Measurements from ENCODE around the gene STN1.
A peak's percentile ranks its signal among the peaks of the same experiment; 100 is the strongest.

STN1 gene

DNA sequence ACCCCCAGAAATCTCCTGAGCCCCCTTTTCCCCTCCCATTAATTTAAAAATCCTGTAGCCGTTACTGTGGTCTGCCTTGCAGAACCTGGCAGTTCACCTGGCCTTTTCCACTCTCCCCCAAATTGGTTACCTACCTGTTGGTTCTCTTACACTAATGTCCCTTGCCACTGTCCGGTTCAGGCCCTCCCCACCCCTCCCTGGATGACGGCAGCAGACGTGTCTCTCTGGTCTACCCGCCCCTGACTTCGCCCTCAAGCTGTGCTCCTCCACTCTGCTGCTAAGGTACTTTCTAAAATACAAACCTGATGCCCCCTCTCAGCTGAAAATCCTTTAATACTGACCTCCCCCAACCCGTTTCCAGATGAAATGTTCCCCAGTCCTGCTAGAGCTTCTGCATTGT is 47.0 kb downstream of the STN1 start:
- H3K27ac Mint-ChIP-seq: peak overlapping the region; percentile 83
- no peak for ATAC-seq
- no peak overlapping the region for H3K4me3 Mint-ChIP-seq
- peaks cover 13% of the 10 kb centered on the region for H3K36me3 Mint-ChIP-seq
- H3K9me3 Mint-ChIP-seq: no peaks in the 10 kb centered on the region
- no peak for DNase-seq (ENCODE audit: low spot score in 2 of 2)
- no peaks in the 10 kb centered on the region for H3K4me1 Mint-ChIP-seq

DNA sequence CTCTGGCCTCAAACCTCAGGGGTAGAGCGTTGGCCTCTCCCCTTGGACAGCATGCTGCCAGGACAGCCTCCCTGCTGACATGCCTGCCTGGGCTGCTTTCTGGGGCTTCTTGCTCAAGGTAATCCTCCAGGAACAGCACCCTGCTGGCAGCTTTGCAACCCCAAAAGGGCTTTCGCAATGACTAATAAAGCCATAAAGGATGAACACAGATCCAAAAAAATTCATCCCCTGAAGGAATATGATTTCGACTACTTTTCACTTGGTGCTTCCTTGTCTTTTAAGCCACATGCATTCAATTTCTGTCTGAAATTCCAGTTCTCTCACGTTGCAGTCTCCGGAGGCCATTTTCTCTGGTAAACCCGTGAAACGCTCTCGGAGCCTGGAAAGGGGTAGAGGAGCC is 47.5 kb downstream of the STN1 start:
- peaks cover 13% of the 10 kb centered on the region for H3K36me3 Mint-ChIP-seq
- no peak overlapping the region for H3K27ac Mint-ChIP-seq
- DNase-seq (ENCODE audit: low spot score in 2 of 2) (no peak), ATAC-seq (no peak)
- H3K4me1 Mint-ChIP-seq: no peaks in the 10 kb centered on the region
- no peaks in the 10 kb centered on the region for H3K9me3 Mint-ChIP-seq
- no peak overlapping the region for H3K4me3 Mint-ChIP-seq

DNA sequence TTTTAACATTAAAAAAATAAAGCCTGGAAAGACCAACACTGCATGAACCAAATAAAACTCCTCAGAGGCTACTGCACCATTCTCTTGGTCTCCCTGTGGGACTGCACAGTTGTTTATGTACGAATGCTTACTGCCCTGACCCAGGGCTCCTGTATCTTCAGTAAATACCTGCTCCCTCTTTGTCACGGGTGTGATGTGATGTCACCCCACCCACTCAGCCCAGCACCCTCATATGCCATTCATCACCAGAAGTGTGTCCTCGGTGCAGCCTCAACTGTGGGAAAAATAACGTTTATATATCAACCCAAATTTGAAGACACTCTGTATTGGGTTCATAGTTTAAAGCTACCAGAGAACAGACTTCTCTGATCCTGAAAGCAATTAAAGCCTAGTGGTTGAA is 48.6 kb downstream of the STN1 start:
- Mint-ChIP-seq H3K27ac (no peak overlapping the region), H3K4me1 (no peaks in the 10 kb centered on the region), H3K36me3 (peaks cover 6% of the 10 kb centered on the region), H3K4me3 (no peak overlapping the region), H3K9me3 (peaks cover 8% of the 10 kb centered on the region)
- no peak for DNase-seq (ENCODE audit: low spot score in 2 of 2)
- ATAC-seq: peak; percentile 66

DNA sequence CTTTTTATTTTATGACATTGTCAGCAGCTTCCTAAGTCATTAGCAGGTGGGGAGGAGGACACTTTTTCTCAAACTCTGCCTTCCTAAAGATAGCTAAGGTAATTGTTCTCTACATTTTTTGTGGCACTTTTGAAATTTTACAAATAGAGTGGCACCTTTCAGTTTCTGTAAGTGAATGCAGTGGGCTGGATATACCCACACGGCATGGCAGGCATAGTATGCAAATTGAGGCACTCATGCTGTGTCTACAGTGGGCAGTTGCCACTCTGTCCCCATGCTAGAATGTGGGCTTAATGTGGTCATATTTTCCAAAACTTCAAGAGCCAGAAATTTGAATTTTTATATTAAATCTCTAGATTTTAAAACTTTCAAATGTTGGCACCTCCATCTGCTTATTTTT is 49.8 kb downstream of the STN1 start:
- H3K4me1 Mint-ChIP-seq: no peaks in the 10 kb centered on the region
- no peak overlapping the region for H3K27ac Mint-ChIP-seq
- H3K9me3 Mint-ChIP-seq: peaks cover 8% of the 10 kb centered on the region
- ATAC-seq (no peak), DNase-seq (ENCODE audit: low spot score in 2 of 2) (no peak)
- peaks cover 6% of the 10 kb centered on the region for H3K36me3 Mint-ChIP-seq
- H3K4me3 Mint-ChIP-seq: no peak overlapping the region

DNA sequence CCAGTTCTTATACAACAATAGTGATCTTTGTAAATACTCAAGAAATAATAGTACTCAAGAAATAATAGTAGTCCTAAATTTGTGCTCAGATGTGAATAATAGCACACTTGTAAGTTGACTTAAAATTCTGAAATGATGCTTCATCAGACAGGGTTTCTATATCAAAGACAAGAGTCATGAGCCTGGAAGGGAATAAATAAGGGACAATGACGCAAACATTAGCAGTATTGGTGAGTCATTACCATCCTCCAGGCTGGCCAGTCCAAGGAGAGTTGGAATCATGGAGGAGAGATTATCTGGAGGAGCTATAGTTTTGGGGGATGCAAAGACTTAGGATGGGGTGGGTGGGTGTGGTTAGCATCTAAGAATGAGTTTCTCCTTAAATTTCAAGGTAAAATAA is 56.5 kb downstream of the STN1 start:
- DNase-seq (ENCODE audit: low spot score in 2 of 2) (no peak), ATAC-seq (no peak)
- Mint-ChIP-seq H3K4me3 (no peak overlapping the region), H3K27ac (no peak overlapping the region), H3K4me1 (no peaks in the 10 kb centered on the region), H3K9me3 (peaks cover 8% of the 10 kb centered on the region), H3K36me3 (peaks cover 4% of the 10 kb centered on the region)

DNA sequence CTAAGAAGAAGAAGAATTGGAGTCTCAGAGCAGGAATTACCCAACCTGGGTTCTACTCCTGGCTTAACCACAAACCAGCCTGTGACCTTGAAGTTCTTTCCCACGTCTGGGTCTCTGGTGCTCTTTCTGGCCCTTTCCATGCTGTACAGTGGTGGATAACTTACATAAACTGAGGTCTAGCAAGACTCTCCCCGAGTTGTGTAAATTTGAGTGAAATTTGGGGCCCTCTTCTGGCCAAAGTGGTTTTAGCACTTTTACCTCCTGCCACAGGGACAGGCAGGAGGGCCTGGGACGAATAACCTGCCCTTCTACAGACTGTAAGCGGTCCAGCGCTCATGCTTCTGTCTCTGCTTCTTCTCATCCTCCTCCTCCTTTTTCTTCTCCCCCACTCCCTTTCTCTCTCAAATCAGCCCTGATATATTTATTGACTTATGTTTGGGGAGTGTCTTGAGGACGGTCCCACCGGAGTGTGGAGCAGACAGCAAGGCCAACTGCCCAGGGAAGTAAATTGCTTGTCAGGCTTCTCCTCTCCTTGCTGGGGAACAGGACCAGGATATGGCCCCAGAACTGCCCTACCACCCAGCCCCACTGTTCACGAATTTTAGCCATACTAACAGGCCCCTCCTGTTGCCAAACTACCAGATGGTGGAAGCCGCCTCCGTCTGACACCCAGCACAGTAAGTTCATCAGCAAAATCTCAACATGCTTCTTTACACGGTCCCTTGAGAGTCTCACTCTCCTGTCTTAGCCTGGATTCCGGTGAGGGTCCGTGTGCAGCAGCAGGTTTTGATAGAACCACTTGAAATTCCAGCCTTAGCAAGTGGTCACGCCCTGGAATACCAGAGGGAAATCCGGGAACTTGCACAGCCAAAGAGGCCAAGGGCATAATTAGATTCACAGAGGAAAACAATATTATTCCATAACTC is 58.6 kb downstream of the STN1 start:
- H3K9me3 Mint-ChIP-seq: no peaks in the 10 kb centered on the region
- no peak overlapping the region for H3K4me3 Mint-ChIP-seq
- no peak overlapping the region for H3K27ac Mint-ChIP-seq
- H3K36me3 Mint-ChIP-seq: peaks cover 4% of the 10 kb centered on the region
- DNase-seq (ENCODE audit: low spot score in 2 of 2) (peak; percentile 41 to 84), ATAC-seq (peak; percentile 73)
- peaks cover 4% of the 10 kb centered on the region for H3K4me1 Mint-ChIP-seq

DNA sequence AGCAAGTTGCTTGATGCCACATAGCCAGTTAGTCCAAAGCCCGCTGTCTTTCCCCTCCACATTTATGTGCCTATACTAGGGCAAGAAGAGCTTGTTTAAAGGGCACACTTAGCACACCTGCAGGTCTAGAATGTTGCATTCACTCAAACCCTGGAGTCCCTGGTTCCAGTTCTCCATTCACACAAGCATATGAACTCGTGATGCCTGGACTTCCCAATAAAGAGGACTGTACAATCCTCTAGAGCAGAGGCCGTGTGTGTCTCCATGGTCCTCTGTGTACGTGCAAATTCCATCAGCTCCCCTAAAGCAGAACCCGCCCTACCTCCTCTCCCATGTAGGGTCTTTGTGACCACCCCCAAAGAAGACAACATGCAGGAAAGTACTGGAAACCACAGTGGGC is 59.6 kb downstream of the STN1 start:
- DNase-seq (ENCODE audit: low spot score in 2 of 2) (no peak), ATAC-seq (no peak)
- peaks cover 4% of the 10 kb centered on the region for H3K36me3 Mint-ChIP-seq
- H3K4me1 Mint-ChIP-seq: peaks cover 9% of the 10 kb centered on the region
- no peak overlapping the region for H3K4me3 Mint-ChIP-seq
- H3K27ac Mint-ChIP-seq: no peak overlapping the region
- no peaks in the 10 kb centered on the region for H3K9me3 Mint-ChIP-seq

DNA sequence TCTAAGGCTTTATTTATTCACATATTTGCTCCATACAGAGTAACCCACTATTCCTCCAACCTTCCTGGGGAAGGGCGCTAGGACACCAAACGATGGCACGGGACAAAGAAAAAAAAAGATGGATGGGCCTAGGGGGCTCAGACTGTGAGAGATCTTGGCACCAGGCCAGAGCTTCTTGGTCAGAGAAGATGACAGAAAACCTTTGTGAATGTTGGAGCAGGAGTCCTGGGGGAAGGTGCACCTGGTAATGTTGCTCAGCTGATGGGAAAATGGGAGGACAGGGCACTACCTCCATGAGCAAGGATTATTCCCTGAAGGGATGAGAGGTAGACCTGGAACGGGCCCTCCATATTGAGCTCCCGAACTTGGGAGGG is 61.2 kb downstream of the STN1 start:
- DNase-seq (ENCODE audit: low spot score in 2 of 2): no peak
- peak overlapping the region; percentile 50 for H3K4me3 Mint-ChIP-seq
- peaks cover 9% of the 10 kb centered on the region for H3K4me1 Mint-ChIP-seq

DNA sequence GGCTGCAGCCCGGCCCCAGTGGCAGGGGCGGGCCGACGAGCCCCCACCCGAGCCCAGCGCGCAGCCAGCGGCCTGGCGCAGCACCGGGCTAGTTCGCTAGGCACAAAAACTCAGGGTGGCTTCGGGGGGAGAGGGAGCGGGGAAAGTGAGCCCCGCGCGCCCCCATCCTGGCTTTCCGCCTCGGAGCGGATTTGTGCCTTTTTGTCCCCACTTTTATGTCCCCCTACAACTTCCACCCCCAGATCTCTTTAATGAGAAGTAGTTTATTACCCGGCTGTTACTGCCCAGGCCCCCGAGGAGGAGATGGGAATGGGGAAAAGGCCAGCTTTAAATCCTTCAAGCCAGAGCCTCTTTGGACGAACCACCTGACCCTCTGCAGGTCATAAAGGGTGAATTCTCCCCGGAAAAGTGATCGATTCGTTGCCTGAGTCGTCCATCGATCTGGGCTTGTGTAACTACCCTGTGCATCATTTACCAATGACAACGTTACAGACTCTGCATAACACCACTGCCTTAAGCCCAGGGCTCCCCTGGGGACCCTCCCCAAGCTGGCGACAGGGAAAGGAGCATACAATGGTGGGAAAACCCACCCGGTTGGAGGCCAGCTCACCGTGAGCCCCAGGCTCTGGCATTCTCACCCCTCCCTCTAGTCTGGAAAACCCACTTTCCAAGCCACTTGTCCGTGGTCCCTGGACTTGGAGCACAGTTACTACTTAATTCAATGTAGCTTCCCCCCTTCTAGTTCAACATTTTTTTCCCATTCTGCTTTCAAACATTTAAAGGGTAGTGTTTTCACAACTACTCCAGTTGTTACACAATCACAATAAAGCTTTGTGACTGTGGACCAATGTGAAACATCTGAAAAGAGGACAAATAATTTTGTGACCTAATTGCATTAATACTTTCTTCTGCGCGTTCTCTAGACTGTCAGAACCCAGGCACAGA is 61.9 kb downstream of the STN1 start:
- Mint-ChIP-seq H3K27ac (no peak overlapping the region), H3K4me1 (peaks cover 9% of the 10 kb centered on the region), H3K9me3 (no peaks in the 10 kb centered on the region), H3K36me3 (peaks cover 4% of the 10 kb centered on the region), H3K4me3 (peak overlapping the region; percentile 50)
- DNase-seq (ENCODE audit: low spot score in 2 of 2) (no peak), ATAC-seq (no peak)

More for the DNA sequence above, 61.2 kb downstream of the STN1 start:
- H3K27ac Mint-ChIP-seq: no peak overlapping the region
- no peaks in the 10 kb centered on the region for H3K9me3 Mint-ChIP-seq
- ATAC-seq: no peak
- H3K36me3 Mint-ChIP-seq: peaks cover 4% of the 10 kb centered on the region

DNA sequence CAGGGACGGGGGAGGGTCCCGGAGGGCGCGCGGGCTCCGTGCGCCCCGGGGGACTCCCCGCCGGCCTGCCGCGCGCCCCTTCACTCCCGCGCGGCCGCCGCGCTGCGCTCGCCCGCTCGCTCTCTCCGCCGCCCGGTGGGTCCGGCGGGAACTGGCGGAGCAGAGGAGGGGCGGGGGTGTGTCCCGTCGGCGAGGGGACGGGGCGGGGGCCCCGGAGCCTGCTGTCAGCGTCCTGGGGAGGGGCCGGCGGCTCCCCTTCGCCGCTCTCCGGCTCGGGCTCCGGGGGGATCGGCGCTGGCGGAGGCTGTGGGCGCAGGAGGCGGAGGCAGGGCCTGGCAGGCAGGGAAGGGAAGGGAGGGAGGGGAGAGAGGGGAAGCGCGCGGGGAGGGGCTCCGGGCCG is 62.6 kb downstream of the STN1 start, which contains the start of gene SH3PXD2A:
Gene SH3PXD2A (minus strand): TSS at position 153 of the 400 bp plus-strand sequence. CDS start 310 bp downstream, outside the sequence.
- DNase-seq (ENCODE audit: low spot score in 2 of 2) (no peak), ATAC-seq (peak; percentile 29)
- H3K36me3 Mint-ChIP-seq: peaks cover 4% of the 10 kb centered on the region

DNA sequence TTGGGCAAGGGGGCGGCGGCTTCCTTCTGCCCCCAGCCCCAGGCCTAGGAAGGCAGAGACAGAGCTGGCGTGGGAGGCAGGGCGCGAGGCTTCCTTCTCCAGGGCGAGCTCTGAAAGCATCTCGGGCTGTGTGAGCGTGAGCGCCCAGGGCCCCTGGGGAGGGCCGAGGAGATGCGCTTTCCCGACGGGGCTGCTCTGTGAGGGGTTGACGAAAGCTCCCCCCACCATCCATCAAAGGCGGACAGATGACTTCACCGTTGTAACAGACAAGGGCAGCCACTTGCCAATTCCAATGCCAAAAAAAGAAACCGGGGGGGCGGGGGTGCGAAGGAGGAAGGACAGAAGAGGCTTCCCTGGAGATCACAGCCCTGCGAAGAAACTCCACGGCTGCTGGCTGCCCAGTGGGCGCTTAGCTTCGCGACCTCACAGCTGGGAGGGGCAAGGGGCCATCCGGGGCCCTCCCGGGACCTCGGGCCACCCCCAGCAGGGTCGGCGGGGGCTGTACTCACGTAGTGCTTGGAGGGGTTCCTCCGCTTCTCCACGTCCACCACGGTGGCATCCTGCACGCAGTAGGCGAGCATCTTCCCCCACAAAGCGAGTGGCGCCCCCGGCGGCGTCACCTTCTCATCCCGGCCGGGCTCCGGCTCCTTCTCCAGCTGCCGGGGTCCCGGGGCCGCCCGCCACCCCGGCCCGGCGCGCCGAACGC is 63.1 kb downstream of the STN1 start:
- DNase-seq (ENCODE audit: low spot score in 2 of 2): no peak
- peak overlapping the region; percentile 51 for H3K27ac Mint-ChIP-seq
- H3K4me1 Mint-ChIP-seq: peaks cover 9% of the 10 kb centered on the region
- H3K4me3 Mint-ChIP-seq: peak overlapping the region; percentile 74
- peak; percentile 57 for ATAC-seq
- H3K36me3 Mint-ChIP-seq: peaks cover 4% of the 10 kb centered on the region
- H3K9me3 Mint-ChIP-seq: no peaks in the 10 kb centered on the region

More for the DNA sequence above, 62.6 kb downstream of the STN1 start, which contains the start of gene SH3PXD2A:
- Mint-ChIP-seq H3K9me3 (no peaks in the 10 kb centered on the region), H3K4me3 (peak within 1 kb of the TSS; percentile 74), H3K4me1 (peaks cover 9% of the 10 kb centered on the region), H3K27ac (peak within 1 kb of the TSS; percentile 51)

DNA sequence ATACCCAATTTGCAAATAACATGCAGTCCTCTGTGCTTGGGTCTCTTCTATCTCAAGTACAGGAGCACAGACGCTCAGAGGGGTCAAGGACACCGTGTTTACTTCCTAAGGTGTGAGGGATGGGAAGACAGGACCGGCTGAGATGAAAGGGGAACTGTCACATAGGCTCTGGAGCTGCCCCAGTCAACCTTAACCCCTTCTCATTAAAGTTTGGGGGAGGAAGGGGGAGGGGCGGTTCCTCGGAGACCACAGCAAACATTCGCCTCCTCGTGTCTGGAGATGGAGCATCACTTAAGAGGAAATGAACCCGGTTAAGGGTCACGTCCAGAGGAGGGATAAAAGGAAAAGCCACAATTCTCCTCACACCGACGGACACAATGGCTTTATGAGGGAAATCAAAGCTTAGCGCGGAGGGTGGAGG is 63.7 kb downstream of the STN1 start:
- Mint-ChIP-seq H3K9me3 (no peaks in the 10 kb centered on the region), H3K36me3 (peaks cover 4% of the 10 kb centered on the region), H3K4me1 (peaks cover 9% of the 10 kb centered on the region), H3K27ac (peak overlapping the region; percentile 51), H3K4me3 (peak overlapping the region; percentile 74)
- DNase-seq (ENCODE audit: low spot score in 2 of 2) (no peak), ATAC-seq (no peak)

DNA sequence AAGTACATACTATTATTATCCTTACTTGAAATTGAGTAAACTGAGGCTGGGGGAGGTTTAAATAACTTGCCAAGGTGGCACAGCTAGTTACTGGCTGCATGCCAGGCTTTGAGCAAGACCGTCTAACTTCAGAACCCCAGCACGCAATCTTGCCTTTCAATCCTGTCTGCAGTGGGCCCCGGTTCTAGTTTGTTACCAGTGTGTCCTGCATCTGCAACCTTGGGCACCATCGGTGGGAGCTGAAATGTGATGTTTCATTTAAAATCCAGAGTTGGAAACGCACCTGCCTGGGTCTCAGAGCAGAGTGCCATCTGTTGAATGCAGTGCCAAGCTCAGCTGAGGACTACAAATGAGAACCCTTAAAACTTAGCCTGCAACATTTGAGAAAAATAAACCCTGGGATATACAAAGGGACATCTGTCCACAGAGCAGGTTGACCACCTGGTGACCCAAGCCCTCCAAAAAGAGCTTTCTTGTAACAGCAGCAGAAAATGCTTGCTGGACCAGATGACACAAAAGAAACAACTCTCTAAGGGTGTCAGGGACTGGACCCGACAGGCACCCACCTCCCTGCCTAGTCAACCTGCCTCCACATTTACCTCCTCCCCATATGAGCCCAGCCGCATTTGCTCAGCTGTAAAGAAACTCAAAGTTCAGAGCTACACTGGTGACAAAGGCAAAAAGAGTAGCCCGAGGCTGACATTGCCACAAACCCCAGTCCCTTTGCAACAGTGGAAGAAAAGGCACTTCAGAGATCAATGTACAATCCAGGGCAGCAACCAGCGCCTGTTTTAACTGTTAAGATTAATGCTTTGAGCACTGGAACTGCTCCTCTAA is 64.3 kb downstream of the STN1 start:
- no peak for ATAC-seq
- H3K27ac Mint-ChIP-seq: no peak overlapping the region
- peaks cover 11% of the 10 kb centered on the region for H3K4me1 Mint-ChIP-seq
- H3K4me3 Mint-ChIP-seq: peak overlapping the region; percentile 74
- DNase-seq (ENCODE audit: low spot score in 2 of 2): no peak
- no peaks in the 10 kb centered on the region for H3K9me3 Mint-ChIP-seq
- peaks cover 4% of the 10 kb centered on the region for H3K36me3 Mint-ChIP-seq

DNA sequence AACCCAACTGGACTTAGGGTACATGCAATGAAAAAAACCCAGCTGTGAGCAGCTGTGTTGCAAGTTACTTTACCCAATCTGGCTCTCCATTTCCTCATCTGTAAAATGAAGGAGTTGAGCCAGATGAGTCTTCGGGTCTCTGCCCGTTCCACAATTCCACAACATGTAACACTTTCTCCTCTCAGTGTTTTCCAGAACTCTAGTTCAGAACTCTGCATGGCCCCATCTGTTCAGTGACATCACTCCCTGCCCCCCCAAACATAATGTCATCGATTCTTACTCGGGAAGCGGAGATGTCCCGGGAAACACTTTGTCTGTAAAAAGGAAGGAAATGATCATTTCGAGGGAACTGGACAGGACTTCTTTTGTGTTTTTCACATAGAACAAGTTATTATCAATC is 65.1 kb downstream of the STN1 start:
- DNase-seq (ENCODE audit: low spot score in 2 of 2) (no peak), ATAC-seq (no peak)
- H3K27ac Mint-ChIP-seq: no peak overlapping the region
- peaks cover 4% of the 10 kb centered on the region for H3K36me3 Mint-ChIP-seq
- peaks cover 16% of the 10 kb centered on the region for H3K4me1 Mint-ChIP-seq
- H3K9me3 Mint-ChIP-seq: no peaks in the 10 kb centered on the region
- H3K4me3 Mint-ChIP-seq: no peak overlapping the region

Data from stimulated activated effector memory CD8-positive, alpha-beta T cell treated with anti-CD3 and anti-CD28 coated beads, Interleukin-12 subunit alpha, Interleukin-12 subunit beta, amount 100 ng/mL, for 72 hours (primary cell).